ENCODE measurements around the gene KIF1B. TPM values are rescaled to one million over a fixed set of nuclear protein-coding genes. Genes with fewer than 3 reads are reported as not detected.

The KIF1B gene
- total and polyA plus RNA-seq, 4 donors: 8.4 to 40.9 (median 8.9) TPM

DNA sequence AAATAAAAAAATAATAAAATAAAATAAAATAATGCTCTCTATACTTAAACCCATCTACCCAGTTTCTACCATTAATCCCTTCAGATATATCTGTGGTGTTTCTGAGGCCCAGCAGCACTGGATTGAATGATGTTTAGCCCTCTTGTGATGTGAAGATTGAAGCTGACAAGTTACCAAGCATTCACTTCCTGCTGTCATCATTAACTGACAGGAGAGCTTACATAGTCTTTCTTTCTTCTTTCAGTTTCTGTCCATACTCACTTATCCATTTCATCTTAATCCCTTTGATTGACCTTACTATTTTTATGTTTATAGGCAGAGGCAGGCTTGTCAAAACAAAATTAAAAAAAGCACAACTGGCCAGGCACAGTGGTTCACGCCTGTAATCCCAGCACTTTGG lies 149.7 kb downstream of the KIF1B start (continued):
- TF ChIP-seq, protein P1, sequence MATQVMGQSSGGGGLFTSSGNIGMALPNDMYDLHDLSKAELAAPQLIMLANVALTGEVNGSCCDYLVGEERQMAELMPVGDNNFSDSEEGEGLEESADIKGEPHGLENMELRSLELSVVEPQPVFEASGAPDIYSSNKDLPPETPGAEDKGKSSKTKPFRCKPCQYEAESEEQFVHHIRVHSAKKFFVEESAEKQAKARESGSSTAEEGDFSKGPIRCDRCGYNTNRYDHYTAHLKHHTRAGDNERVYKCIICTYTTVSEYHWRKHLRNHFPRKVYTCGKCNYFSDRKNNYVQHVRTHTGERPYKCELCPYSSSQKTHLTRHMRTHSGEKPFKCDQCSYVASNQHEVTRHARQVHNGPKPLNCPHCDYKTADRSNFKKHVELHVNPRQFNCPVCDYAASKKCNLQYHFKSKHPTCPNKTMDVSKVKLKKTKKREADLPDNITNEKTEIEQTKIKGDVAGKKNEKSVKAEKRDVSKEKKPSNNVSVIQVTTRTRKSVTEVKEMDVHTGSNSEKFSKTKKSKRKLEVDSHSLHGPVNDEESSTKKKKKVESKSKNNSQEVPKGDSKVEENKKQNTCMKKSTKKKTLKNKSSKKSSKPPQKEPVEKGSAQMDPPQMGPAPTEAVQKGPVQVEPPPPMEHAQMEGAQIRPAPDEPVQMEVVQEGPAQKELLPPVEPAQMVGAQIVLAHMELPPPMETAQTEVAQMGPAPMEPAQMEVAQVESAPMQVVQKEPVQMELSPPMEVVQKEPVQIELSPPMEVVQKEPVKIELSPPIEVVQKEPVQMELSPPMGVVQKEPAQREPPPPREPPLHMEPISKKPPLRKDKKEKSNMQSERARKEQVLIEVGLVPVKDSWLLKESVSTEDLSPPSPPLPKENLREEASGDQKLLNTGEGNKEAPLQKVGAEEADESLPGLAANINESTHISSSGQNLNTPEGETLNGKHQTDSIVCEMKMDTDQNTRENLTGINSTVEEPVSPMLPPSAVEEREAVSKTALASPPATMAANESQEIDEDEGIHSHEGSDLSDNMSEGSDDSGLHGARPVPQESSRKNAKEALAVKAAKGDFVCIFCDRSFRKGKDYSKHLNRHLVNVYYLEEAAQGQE (IDR thresholded peaks at IDR 0.05): no peak
- TF ChIP-seq, protein P2, sequence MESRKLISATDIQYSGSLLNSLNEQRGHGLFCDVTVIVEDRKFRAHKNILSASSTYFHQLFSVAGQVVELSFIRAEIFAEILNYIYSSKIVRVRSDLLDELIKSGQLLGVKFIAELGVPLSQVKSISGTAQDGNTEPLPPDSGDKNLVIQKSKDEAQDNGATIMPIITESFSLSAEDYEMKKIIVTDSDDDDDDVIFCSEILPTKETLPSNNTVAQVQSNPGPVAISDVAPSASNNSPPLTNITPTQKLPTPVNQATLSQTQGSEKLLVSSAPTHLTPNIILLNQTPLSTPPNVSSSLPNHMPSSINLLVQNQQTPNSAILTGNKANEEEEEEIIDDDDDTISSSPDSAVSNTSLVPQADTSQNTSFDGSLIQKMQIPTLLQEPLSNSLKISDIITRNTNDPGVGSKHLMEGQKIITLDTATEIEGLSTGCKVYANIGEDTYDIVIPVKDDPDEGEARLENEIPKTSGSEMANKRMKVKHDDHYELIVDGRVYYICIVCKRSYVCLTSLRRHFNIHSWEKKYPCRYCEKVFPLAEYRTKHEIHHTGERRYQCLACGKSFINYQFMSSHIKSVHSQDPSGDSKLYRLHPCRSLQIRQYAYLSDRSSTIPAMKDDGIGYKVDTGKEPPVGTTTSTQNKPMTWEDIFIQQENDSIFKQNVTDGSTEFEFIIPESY (IDR thresholded peaks at IDR 0.05): no peak
- TF ChIP-seq HNF4A (conservative IDR thresholded peaks at IDR 0.05) (no peak), HNF4G (IDR thresholded peaks at IDR 0.05) (no peak), NR2F2 (IDR thresholded peaks at IDR 0.05) (no peak)

DNA sequence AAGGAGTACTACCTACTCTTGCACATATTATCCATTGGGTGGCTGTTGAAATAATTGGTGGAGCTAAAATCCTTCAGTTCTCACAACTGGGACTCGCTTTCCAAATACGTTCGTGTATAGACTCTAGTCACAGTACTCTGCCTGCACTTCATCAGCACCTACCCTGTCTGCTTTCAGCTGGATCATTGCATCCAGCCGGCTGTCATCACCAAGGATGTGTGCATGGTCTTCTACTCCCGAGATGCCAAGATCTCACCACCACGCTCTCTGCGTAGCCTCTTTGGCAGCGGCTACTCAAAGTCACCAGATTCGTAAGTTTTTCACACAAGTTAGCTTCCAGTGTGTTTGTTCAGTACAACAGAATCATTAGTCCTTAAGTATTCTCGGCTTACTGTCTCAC lies 151.1 kb downstream of the KIF1B start:
- H3K9me3 ChIP-seq (ENCODE audit: control insufficient read depth in 4 of 4, low read length in 3 of 4): no peaks in the 10 kb centered on the region
- no peaks in the 10 kb centered on the region for H3K4me1 ChIP-seq (ENCODE audit: control insufficient read depth in 4 of 4, insufficient read depth in 4 of 4, low read length in 3 of 4)
- TF ChIP-seq FOXA2 (IDR thresholded peaks at IDR 0.05): no peak
- no peak for TF ChIP-seq JUND (IDR thresholded peaks at IDR 0.05)
- no peak for TF ChIP-seq TAF1 (conservative IDR thresholded peaks at IDR 0.05)
- no peak overlapping the region for H3K27ac ChIP-seq (ENCODE audit: low read depth in 1 of 2, low read length in 2 of 2)
- 97% methylated on average over 10 of the region's 10 CpGs for WGBS
- no peak for DNase-seq (ENCODE audit: low spot score)
- H3K9ac ChIP-seq (ENCODE audit: low read depth in 1 of 2, low read length in 2 of 2): no peak overlapping the region
- peaks cover 9 to 35% (median 26%) of the 10 kb centered on the region in 4 donors for H3K36me3 ChIP-seq (ENCODE audit: control insufficient read depth in 4 of 4, insufficient read depth in 3 of 4, low read depth in 1 of 4, low read length in 3 of 4)
- no peak overlapping the region for H3K4me3 ChIP-seq (ENCODE audit: low read depth in 1 of 3, low read length in 3 of 3)
- H3K27me3 ChIP-seq (ENCODE audit: control insufficient read depth in 4 of 4, insufficient read depth in 4 of 4, low read length in 3 of 4): no peaks in the 10 kb centered on the region

DNA sequence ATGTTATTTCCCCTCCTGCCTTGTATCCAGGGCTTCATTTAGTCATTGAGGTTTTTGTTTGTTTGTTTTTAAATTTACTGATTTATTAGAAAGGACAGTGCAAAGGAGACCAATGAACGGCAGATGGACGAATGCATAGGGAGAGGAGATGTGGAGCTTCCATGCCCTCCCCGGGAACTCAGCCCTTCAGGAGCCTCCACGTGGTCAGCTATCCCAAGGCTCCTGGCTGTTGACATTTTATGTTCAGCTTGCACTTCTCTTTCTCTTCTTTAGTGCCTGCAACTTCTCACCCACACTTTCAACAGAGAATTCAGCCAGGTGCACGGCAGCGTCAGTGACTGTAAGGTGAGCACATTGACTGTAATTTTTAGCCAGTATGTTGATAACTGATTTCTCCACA lies 157.8 kb downstream of the KIF1B start:
- H3K36me3 ChIP-seq (ENCODE audit: control insufficient read depth in 4 of 4, insufficient read depth in 3 of 4, low read depth in 1 of 4, low read length in 3 of 4): peaks cover 15 to 43% (median 39%) of the 10 kb centered on the region in 4 donors
- no peaks in the 10 kb centered on the region for H3K4me1 ChIP-seq (ENCODE audit: control insufficient read depth in 4 of 4, insufficient read depth in 4 of 4, low read length in 3 of 4)
- no peak overlapping the region for H3K27ac ChIP-seq (ENCODE audit: low read depth in 1 of 2, low read length in 2 of 2)
- no peak overlapping the region for H3K9ac ChIP-seq (ENCODE audit: low read depth in 1 of 2, low read length in 2 of 2)
- no peaks in the 10 kb centered on the region for H3K9me3 ChIP-seq (ENCODE audit: control insufficient read depth in 4 of 4, low read length in 3 of 4)
- WGBS: 95% methylated on average over 6 of the region's 6 CpGs
- no peaks in the 10 kb centered on the region for H3K27me3 ChIP-seq (ENCODE audit: control insufficient read depth in 4 of 4, insufficient read depth in 4 of 4, low read length in 3 of 4)
- TF ChIP-seq TAF1 (conservative IDR thresholded peaks at IDR 0.05) (no peak), JUND (IDR thresholded peaks at IDR 0.05) (no peak), EGR1 (IDR thresholded peaks at IDR 0.05; ENCODE audit: low read depth in 2 of 2) (no peak)
- DNase-seq (ENCODE audit: low spot score): no peak
- no peak overlapping the region for H3K4me3 ChIP-seq (ENCODE audit: low read depth in 1 of 3, low read length in 3 of 3)

DNA sequence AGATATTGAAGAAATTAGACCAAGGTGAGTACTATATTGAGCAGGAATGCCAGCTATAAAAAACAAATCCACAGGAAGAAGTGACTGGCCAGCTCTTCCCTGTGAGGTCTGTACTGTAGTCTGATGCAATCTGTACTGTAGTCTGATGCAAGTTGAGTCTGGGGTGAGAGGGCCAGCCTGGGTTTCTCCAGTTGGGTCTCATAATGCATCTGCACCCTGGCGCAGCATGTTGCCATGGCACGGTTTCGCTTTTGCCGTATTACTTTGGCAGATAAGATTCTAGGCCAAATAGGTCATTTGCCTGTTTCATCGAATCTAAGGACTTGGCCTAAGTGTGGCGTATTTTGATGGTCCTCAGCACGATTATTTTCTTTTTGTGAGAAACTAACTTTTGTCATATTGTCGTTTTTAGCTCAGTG lies 164.1 kb downstream of the KIF1B start:
- Histone ChIP-seq H3K27me3 (ENCODE audit: control insufficient read depth in 4 of 4, insufficient read depth in 4 of 4, low read length in 3 of 4) (no peaks in the 10 kb centered on the region), H3K27ac (ENCODE audit: low read depth in 1 of 2, low read length in 2 of 2) (no peak overlapping the region), H3K4me1 (ENCODE audit: control insufficient read depth in 4 of 4, insufficient read depth in 4 of 4, low read length in 3 of 4) (no peaks in the 10 kb centered on the region), H3K9me3 (ENCODE audit: control insufficient read depth in 4 of 4, low read length in 3 of 4) (no peaks in the 10 kb centered on the region), H3K9ac (ENCODE audit: low read depth in 1 of 2, low read length in 2 of 2) (no peak overlapping the region), H3K4me3 (ENCODE audit: low read depth in 1 of 3, low read length in 3 of 3) (no peak overlapping the region), H3K36me3 (ENCODE audit: control insufficient read depth in 4 of 4, insufficient read depth in 3 of 4, low read depth in 1 of 4, low read length in 3 of 4) (peaks cover 13 to 67% (median 42%) of the 10 kb centered on the region in 4 donors)
- no peak for DNase-seq (ENCODE audit: low spot score)
- WGBS: 94% methylated on average over 8 of the region's 8 CpGs
- TF ChIP-seq, protein P3, sequence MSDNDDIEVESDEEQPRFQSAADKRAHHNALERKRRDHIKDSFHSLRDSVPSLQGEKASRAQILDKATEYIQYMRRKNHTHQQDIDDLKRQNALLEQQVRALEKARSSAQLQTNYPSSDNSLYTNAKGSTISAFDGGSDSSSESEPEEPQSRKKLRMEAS (IDR thresholded peaks at IDR 0.05): no peak
- TF ChIP-seq, protein P4, sequence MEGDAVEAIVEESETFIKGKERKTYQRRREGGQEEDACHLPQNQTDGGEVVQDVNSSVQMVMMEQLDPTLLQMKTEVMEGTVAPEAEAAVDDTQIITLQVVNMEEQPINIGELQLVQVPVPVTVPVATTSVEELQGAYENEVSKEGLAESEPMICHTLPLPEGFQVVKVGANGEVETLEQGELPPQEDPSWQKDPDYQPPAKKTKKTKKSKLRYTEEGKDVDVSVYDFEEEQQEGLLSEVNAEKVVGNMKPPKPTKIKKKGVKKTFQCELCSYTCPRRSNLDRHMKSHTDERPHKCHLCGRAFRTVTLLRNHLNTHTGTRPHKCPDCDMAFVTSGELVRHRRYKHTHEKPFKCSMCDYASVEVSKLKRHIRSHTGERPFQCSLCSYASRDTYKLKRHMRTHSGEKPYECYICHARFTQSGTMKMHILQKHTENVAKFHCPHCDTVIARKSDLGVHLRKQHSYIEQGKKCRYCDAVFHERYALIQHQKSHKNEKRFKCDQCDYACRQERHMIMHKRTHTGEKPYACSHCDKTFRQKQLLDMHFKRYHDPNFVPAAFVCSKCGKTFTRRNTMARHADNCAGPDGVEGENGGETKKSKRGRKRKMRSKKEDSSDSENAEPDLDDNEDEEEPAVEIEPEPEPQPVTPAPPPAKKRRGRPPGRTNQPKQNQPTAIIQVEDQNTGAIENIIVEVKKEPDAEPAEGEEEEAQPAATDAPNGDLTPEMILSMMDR (IDR thresholded peaks at IDR 0.05; ENCODE audit: low read depth, low read length, missing input control): no peak
- TF ChIP-seq, protein P2 (IDR thresholded peaks at IDR 0.05): no peak
- TF ChIP-seq EGR1 (IDR thresholded peaks at IDR 0.05; ENCODE audit: low read depth in 2 of 2): no peak
- TF ChIP-seq JUND (IDR thresholded peaks at IDR 0.05): no peak
- TF ChIP-seq TAF1 (conservative IDR thresholded peaks at IDR 0.05): no peak
- TF ChIP-seq NR2F2 (IDR thresholded peaks at IDR 0.05): no peak

Measured in liver (tissue), 9 donors.